Ovary (tissue), 9 donors: ENCODE data around the gene RIN3. TPM values are rescaled to one million over a fixed set of nuclear protein-coding genes. Genes with fewer than 3 reads are reported as not detected.

Experiments used
- DNase-seq, 5 donors: peaks; one replicate each; pipeline ENCODE4 v3.0.0-alpha.2; 2019 to 2020
- H3K27ac ChIP-seq, 2 donors: fragments of 200-600 bp; one replicate each; pipeline versions ENCODE4 v1.5.1 to v1.8.0; 2019 to 2022
- H3K27me3 ChIP-seq: fragments of 200-600 bp; one replicate; pipeline ENCODE4 v1.8.0; 2022
- H3K36me3 ChIP-seq: fragments of 200-600 bp; sonication (generic); one replicate; pipeline ENCODE4 v1.5.1; 2019
- H3K4me1 ChIP-seq: one replicate; pipeline ENCODE4 v1.8.1; 2013; ENCODE audit warnings: mild to moderate bottlenecking, moderate library complexity; ENCODE audit not compliant: insufficient read depth
- H3K4me3 ChIP-seq: fragments of 200-600 bp; sonication (generic); one replicate; pipeline ENCODE4 v1.5.1; 2017
- H3K9me3 ChIP-seq, 2 donors: fragments of 200-600 bp in 1 of 2; sonication (generic) in 1 of 2; one replicate each; pipeline versions ENCODE4 v1.5.1 to v1.8.1; 2013 to 2019; ENCODE audit warnings: mild to moderate bottlenecking in 1 of 2, moderate library complexity in 1 of 2
- CTCF ChIP-seq, 3 donors: fragments of 450-650 bp in 2 of 3; fragments of 200-600 bp in 1 of 3; IDR thresholded peaks; one replicate each; pipeline versions ENCODE4 v1.5.1 to v1.8.0; 2016 to 2022; ENCODE audit warnings: antibody characterized with exemption in 3 of 3, mild to moderate bottlenecking in 1 of 3
- EP300 ChIP-seq: sonication (generic); formaldehyde crosslinking; IDR thresholded peaks from one replicate; pipeline ENCODE4 v1.6.1; 2017; ENCODE audit warnings: antibody characterized with exemption
- POLR2A ChIP-seq: fragments of 450-650 bp; IDR thresholded peaks from one replicate; pipeline ENCODE4 v1.6.1; 2017; ENCODE audit warnings: antibody characterized with exemption, mild to moderate bottlenecking, moderate library complexity
- WGBS, 3 donors: extraction: QIAGEN DNeasy Blood & Tissue Kit in 1 of 3; methylation state at CpG; one replicate each; pipeline versions ENCODE4 v1.1.5 to v1.1.7; 2013 to 2017; 5-methylcytosine and 5-hydroxymethylcytosine counted together
- intact Hi-C, 4 donors: fragments of 100-400 bp; cut with DNase I; formaldehyde crosslinking; loops; one replicate each; pipeline versions ENCODE4 v1.11.0 to v1.15.1; 2022 to 2023
- polyA plus RNA-seq, 2 donors: library from polyadenylated mRNA; stranded (reverse); fragments of 200-250 nt in 1 of 2; fragments of 350-450 nt in 1 of 2; fragmentation: Illumina TruSeq in 1 of 2; extraction: RNeasy Lipid Tissue Mini Kit (QIAGEN cat#74804) in 1 of 2; gene quantifications; one replicate each; pipeline ENCODE4 v1.2.3, GENCODE V29; 2013 to 2014
- total RNA-seq, 7 donors: library from RNA; depleted of rRNA in 2 of 7; stranded (reverse); fragments of >200 nt in 2 of 7; fragmentation: NEBNext Ultra II Directional in 3 of 7; extraction: Animal tissue kit (Norgen Biotek cat#: 25700) in 3 of 7; gene quantifications; one replicate each; pipeline versions ENCODE4 v1.1.0 to v1.2.4, GENCODE V29; 2016 to 2023
- donor health status: DM: no; HTN: no; CAD: no; lungs with moderate emphysema.
- donor health status: DM: no; HTN: no; CAD: no.
- donor health status: Bipolar disorder and iron deficiency.
- donor health status: DM: yes; HTN: yes; CAD: no.
- donor health status: DM: no; HTN: no; CAD: no.
- donor health status: DM: yes; HTN: yes; CAD: no.

Gene RIN3
- total and polyA plus RNA-seq, 9 donors: 3.8 to 27.9 (median 13.9) TPM

- intact Hi-C loops: no loop called here
- 91 to 94% (median 93%) methylated on average over 5 of the region's 5 CpGs for WGBS, 3 donors
- H3K4me3 ChIP-seq: no peak overlapping the region
- peaks cover 5% of the 10 kb centered on the region for H3K4me1 ChIP-seq
- H3K9me3 ChIP-seq: no peaks in the 10 kb centered on the region
- TF ChIP-seq EP300: no peak
- H3K27ac ChIP-seq: no peak overlapping the region
- no peaks in the 10 kb centered on the region for H3K27me3 ChIP-seq
- DNase-seq: no peak
- no peaks in the 10 kb centered on the region for H3K36me3 ChIP-seq
Observed at GRCh38 chr14:92605274-92605940, 91.8 kb downstream of the RIN3 start.

- TF ChIP-seq POLR2A (no peak), CTCF (IDR thresholded peaks at IDR 0.05) (no peak), EP300 (no peak)
Observed at GRCh38 chr14:92607251-92607650, 93.7 kb downstream of the RIN3 start.

GRCh38 chr14:92607702-92608429 lies 94.3 kb downstream of the RIN3 start:
- Histone ChIP-seq H3K27me3 (no peaks in the 10 kb centered on the region), H3K4me3 (no peak overlapping the region), H3K36me3 (no peaks in the 10 kb centered on the region), H3K9me3 (no peaks in the 10 kb centered on the region), H3K27ac (no peak overlapping the region), H3K4me1 (peaks cover 5% of the 10 kb centered on the region)
- no peak for DNase-seq
- 94 to 96% (median 95%) methylated on average over 5 of the region's 5 CpGs for WGBS, 3 donors
- intact Hi-C loops: no loop called here
- TF ChIP-seq POLR2A (no peak), CTCF (IDR thresholded peaks at IDR 0.05) (no peak), EP300 (no peak)

More at GRCh38 chr14:92607251-92607650, 93.7 kb downstream of the RIN3 start:
- Histone ChIP-seq H3K27me3 (no peaks in the 10 kb centered on the region), H3K9me3 (no peaks in the 10 kb centered on the region), H3K27ac (no peak overlapping the region), H3K4me1 (peaks cover 5% of the 10 kb centered on the region), H3K4me3 (no peak overlapping the region), H3K36me3 (no peaks in the 10 kb centered on the region)
- intact Hi-C loops: no loop called here
- 96 to 99% (median 97%) methylated on average over 3 of the region's 3 CpGs for WGBS, 3 donors
- no peak for DNase-seq

- no peak overlapping the region for H3K27ac ChIP-seq
Observed at GRCh38 chr14:92609955-92610354, 96.4 kb downstream of the RIN3 start.

More at GRCh38 chr14:92609955-92610354, 96.4 kb downstream of the RIN3 start:
- Histone ChIP-seq H3K27me3 (no peaks in the 10 kb centered on the region), H3K36me3 (no peaks in the 10 kb centered on the region), H3K4me3 (no peak overlapping the region), H3K9me3 (no peaks in the 10 kb centered on the region), H3K4me1 (no peaks in the 10 kb centered on the region)
- intact Hi-C loops: no loop called here
- TF ChIP-seq POLR2A: no peak
- TF ChIP-seq CTCF (IDR thresholded peaks at IDR 0.05): no peak
- TF ChIP-seq EP300: no peak
- no peak for DNase-seq
- 88 to 89% (median 89%) methylated on average over 4 of the region's 4 CpGs for WGBS, 3 donors
